Tibial artery (tissue), 4 donors: Measurements from ENCODE around the gene DLG2.

ENCODE experiments used
- DNase-seq, 2 donors: peaks; one replicate each; pipeline ENCODE4 v3.0.0-alpha.2; 2019
- H3K27ac ChIP-seq, 2 donors: fragments of 200-600 bp; sonication (generic) in 1 of 2; 1 replicate in 1 of 2; 2 replicates in 1 of 2; pipeline ENCODE4 v1.5.1; 2018 to 2019; ENCODE audit warnings: mild to moderate bottlenecking in 1 of 2
- H3K27me3 ChIP-seq, 2 donors: fragments of 200-600 bp; sonication (generic) in 1 of 2; one replicate each; pipeline versions ENCODE4 v1.5.1 to v1.6.0; 2016 to 2019
- H3K36me3 ChIP-seq, 3 donors: fragments of 200-600 bp; sonication (generic) in 2 of 3; one replicate each; pipeline ENCODE4 v1.5.1; 2016 to 2019; ENCODE audit warnings: mild to moderate bottlenecking in 2 of 3
- H3K4me1 ChIP-seq, 4 donors: fragments of 200-600 bp; sonication (generic) in 2 of 4; 1 replicate in 3 of 4; 2 replicates in 1 of 4; pipeline ENCODE4 v1.5.1; 2016 to 2019
- H3K4me3 ChIP-seq, 2 donors: fragments of 200-600 bp; sonication (generic) in 1 of 2; 1 replicate in 1 of 2; 2 replicates in 1 of 2; pipeline ENCODE4 v1.5.1; 2018 to 2019; ENCODE audit warnings: mild to moderate bottlenecking in 2 of 2
- H3K9me3 ChIP-seq, 3 donors: fragments of 200-600 bp; sonication (generic) in 1 of 3; one replicate each; pipeline ENCODE4 v1.5.1; 2016 to 2019
- intact Hi-C: fragments of 100-400 bp; cut with DNase I; formaldehyde crosslinking; loops from one replicate; pipeline ENCODE4 v1.15.0; 2023; ENCODE audit warnings: low total_unique reads
- TF ChIP-seq, protein P1 (sequence below), 2 experiments: fragments of 200-600 bp in 1 of 2; fragments of 450-650 bp in 1 of 2; IDR thresholded peaks; one replicate each; pipeline ENCODE4 v1.5.1; 2017 to 2019; ENCODE audit warnings: antibody characterized with exemption in 2 of 2, mild to moderate bottlenecking in 1 of 2, moderate library complexity in 1 of 2

The DLG2 gene

DNA sequence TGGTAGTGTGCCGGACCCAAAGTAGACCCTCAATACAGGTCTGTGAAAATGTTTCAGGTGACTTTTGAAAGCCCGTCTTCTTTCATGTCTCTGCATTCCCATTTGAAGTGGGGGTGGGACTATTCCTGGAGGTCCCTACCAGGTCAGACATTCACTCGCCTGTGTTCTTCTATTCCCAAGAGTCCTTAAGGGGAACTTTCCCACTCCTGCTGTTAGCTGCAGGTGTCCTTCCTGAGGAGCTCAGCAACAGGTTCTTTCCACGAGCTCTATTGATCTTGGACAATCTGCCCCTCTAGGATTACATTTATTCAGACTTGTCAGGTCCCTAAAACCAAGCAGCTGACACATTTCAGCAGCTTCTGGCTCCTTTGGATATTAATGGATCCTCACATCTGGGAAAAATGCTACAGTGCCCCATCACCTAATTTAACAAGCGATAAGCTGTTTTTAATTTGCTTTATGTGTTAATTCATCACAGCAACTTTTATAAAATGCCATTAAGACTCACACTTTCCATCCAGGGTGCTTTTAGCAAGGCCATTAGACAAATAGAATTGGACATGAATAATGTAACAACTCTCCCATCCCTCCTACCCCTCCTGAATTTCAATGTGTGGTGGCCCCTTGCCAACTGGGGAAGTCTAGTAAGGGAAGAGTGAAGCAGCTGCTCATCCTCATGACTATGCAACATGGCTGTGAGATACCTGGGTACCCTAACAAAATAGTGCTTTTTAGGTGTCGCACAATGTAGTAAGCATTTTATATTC, 2081.5 kb downstream of the DLG2 start:
- no peak overlapping the region for H3K4me3 ChIP-seq
- DNase-seq, result no peak
- no peaks in the 10 kb centered on the region for H3K9me3 ChIP-seq
- TF ChIP-seq, protein P1, sequence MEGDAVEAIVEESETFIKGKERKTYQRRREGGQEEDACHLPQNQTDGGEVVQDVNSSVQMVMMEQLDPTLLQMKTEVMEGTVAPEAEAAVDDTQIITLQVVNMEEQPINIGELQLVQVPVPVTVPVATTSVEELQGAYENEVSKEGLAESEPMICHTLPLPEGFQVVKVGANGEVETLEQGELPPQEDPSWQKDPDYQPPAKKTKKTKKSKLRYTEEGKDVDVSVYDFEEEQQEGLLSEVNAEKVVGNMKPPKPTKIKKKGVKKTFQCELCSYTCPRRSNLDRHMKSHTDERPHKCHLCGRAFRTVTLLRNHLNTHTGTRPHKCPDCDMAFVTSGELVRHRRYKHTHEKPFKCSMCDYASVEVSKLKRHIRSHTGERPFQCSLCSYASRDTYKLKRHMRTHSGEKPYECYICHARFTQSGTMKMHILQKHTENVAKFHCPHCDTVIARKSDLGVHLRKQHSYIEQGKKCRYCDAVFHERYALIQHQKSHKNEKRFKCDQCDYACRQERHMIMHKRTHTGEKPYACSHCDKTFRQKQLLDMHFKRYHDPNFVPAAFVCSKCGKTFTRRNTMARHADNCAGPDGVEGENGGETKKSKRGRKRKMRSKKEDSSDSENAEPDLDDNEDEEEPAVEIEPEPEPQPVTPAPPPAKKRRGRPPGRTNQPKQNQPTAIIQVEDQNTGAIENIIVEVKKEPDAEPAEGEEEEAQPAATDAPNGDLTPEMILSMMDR (IDR thresholded peaks at IDR 0.05), result no peak
- H3K36me3 ChIP-seq, result no peaks in the 10 kb centered on the region
- H3K27ac ChIP-seq, result no peak overlapping the region
- no peaks in the 10 kb centered on the region for H3K4me1 ChIP-seq
- intact Hi-C loops, result no loop called here
- no peaks in the 10 kb centered on the region for H3K27me3 ChIP-seq

DNA sequence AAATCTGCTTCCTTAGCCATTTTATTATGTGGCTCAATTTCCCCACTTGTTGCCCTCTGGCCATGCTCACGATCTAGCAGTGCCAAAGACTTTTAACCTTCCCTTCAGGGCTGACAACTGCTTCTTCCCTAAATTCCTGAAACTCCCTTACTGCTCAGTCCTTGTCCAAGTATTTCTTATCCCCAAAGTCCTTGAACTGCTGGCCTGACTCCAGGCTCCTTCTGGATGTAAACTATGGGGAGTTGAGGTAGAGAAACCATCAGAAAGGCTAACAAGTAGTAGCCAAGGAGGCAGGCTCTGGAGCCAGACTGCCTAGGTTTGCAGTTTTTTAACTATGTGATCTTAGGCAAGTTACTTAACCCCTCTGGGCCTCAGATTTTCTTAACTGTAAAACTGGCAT, 2082.3 kb downstream of the DLG2 start:
- Histone ChIP-seq H3K4me1 (no peaks in the 10 kb centered on the region), H3K4me3 (no peak overlapping the region), H3K27ac (no peak overlapping the region), H3K9me3 (no peaks in the 10 kb centered on the region), H3K27me3 (no peaks in the 10 kb centered on the region), H3K36me3 (no peaks in the 10 kb centered on the region)
- TF ChIP-seq, protein P1 (IDR thresholded peaks at IDR 0.05), result no peak
- intact Hi-C loops, result no loop called here
- DNase-seq, result no peak

DNA sequence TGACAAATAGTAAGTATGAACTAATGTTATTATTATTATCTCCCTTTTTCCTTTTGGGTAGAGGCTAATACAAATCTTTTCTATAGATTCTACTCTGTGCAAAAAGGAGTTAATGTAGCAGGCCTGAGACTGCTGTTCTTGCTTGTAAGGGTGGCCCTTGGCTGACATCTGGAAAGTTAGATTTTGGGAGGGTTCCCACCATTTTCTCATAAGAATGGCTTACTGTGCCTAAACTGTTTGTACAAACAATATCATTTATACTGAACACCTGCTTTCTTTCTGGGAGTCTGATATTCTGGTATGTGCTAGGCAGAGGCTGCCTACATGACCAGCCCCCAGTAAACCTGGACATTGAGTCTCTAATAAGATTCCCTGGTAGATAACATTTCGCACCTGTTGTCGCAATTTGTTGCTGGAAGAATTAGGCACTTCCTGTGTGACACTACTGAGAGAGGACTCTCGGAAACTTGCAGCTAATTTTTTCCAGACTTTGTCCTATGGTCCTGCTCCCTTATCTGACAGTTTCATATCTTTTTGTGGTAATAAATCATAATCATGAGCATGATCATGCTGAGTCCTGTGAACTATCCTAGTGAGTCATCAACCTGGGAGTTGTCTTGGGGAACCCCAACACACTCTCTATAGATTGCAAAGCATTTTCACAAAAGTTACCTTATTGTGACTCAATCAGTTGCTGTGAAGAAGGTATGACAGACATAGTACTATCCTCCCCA, 2083.3 kb downstream of the DLG2 start:
- no peak overlapping the region for H3K27ac ChIP-seq
- no peaks in the 10 kb centered on the region for H3K36me3 ChIP-seq
- H3K27me3 ChIP-seq, result no peaks in the 10 kb centered on the region
- TF ChIP-seq, protein P1 (IDR thresholded peaks at IDR 0.05), result no peak
- H3K4me3 ChIP-seq, result no peak overlapping the region
- H3K9me3 ChIP-seq, result no peaks in the 10 kb centered on the region
- DNase-seq, result no peak
- intact Hi-C loops, result no loop called here
- H3K4me1 ChIP-seq, result no peaks in the 10 kb centered on the region

DNA sequence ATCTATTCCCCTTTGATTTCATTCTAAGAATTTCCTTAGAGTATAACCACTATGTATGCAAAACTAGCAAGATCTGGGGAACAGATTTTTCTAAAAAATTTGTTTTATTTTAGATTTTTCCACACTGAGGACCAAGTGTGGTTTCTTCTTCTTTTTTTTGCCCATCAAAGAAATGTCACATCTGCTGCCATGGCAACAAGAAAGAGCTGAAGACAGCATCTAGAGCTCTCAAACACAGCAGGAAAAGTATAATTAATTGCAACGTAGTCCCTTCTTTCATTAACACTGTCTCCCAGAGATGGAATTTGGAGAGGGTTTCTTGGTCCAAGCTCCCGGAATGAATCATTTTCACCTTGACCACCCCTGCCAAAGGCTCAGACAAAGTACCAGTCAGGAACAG, 2084.3 kb downstream of the DLG2 start:
- intact Hi-C loops, result no loop called here
- Histone ChIP-seq H3K27ac (no peak overlapping the region), H3K9me3 (no peaks in the 10 kb centered on the region), H3K4me3 (no peak overlapping the region), H3K4me1 (no peaks in the 10 kb centered on the region), H3K27me3 (no peaks in the 10 kb centered on the region), H3K36me3 (no peaks in the 10 kb centered on the region)
- DNase-seq, result no peak
- TF ChIP-seq, protein P1 (IDR thresholded peaks at IDR 0.05), result no peak

DNA sequence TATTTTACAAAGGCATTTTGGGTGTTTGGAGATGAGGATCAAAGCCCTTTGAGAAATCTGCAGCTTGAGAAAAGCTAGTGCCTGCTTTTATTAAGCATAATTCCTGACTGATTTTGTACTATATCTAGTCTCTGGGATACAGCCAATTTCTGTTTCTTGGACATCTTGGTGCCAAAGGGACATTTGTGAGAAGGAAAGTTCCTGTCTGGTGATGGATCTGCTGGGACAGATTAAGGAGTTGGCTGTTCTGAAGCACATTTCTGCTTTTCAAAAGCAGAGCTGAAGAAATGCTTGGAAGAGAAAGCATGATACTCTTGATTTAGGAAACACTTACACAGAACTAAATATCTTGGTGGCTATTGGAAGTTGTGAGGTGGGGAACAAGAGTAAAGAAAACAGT, 2086.4 kb downstream of the DLG2 start:
- Histone ChIP-seq H3K4me1 (no peaks in the 10 kb centered on the region), H3K27me3 (no peaks in the 10 kb centered on the region), H3K27ac (no peak overlapping the region), H3K9me3 (no peaks in the 10 kb centered on the region), H3K36me3 (no peaks in the 10 kb centered on the region), H3K4me3 (no peak overlapping the region)
- TF ChIP-seq, protein P1 (IDR thresholded peaks at IDR 0.05), result no peak
- intact Hi-C loops, result no loop called here
- DNase-seq, result no peak
